ENCODE measurements around the gene CTIF.

CTIF gene

DNA sequence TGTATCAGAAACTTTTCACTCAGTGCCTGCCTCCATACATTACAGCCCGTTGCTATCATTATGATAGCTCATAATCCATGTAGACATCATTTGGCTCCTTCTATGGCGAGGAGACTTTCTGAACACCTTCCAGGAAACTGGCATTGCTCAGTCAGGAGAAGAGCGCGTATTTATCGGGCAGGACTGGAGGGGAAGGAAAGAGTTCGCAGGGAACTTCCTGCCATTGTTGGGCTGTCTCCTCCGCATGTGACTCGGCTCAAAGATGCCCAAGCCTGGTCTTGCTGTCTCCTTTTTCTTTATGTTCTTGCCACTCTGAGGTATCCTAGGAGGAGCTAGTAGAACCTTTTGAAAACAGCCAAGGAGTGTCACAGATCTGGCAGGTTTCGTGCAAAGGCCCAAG lies 156.8 kb downstream of the CTIF start:
- no peaks in the 10 kb centered on the region for H3K4me1 Mint-ChIP-seq (ENCODE audit: low read depth)
- no peaks in the 10 kb centered on the region for H3K36me3 Mint-ChIP-seq (ENCODE audit: low read depth)
- H3K27me3 Mint-ChIP-seq = no peaks in the 10 kb centered on the region
- H3K27ac Mint-ChIP-seq = no peak overlapping the region
- H3K4me3 Mint-ChIP-seq = no peak overlapping the region
- H3K9me3 Mint-ChIP-seq = no peaks in the 10 kb centered on the region

DNA sequence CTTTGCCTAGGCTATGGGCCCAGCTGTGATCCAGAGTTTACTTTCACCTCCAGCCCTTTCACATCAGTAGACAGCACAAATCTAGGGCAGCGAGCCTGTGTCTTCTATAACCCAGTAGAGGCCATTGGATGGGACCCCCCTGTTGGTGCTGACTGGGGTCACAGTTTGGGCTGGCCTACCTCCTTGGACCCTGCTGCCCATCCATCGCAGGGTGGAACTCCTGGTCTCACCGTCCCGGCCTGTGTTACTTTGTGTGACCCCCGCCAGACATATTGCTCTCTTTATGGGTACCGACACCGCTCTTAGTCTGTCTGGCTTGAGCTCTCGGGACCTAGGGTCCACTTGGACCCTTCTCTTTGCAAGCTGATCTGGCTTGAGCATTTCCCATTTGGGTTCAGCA lies 157.4 kb downstream of the CTIF start:
- no peaks in the 10 kb centered on the region for H3K36me3 Mint-ChIP-seq (ENCODE audit: low read depth)
- H3K9me3 Mint-ChIP-seq = no peaks in the 10 kb centered on the region
- no peak overlapping the region for H3K27ac Mint-ChIP-seq
- H3K4me3 Mint-ChIP-seq = no peak overlapping the region
- no peaks in the 10 kb centered on the region for H3K4me1 Mint-ChIP-seq (ENCODE audit: low read depth)
- no peaks in the 10 kb centered on the region for H3K27me3 Mint-ChIP-seq

DNA sequence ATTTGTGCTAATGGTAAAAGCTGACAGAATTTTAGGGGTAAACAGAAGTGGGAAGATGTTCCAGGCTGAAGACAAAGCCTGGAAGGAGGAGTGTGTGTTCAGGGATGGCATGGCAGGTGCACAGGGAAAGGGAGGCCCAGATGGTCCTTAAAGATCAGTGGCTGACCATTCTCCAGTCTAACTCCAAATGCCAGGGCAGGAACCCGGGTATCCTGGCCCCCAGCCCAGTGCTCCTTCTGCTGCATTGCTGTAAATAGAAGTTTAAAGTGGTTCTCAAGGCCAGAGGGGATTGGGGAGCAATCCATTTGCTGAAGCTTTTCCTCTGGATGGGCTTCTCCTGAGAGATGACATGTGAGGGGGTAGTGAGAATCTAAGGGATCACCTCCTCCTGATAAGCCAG lies 158.6 kb downstream of the CTIF start:
- no peaks in the 10 kb centered on the region for H3K27me3 Mint-ChIP-seq
- H3K27ac Mint-ChIP-seq = no peak overlapping the region
- peaks cover 2% of the 10 kb centered on the region for H3K4me1 Mint-ChIP-seq (ENCODE audit: low read depth)
- H3K4me3 Mint-ChIP-seq = no peak overlapping the region
- H3K36me3 Mint-ChIP-seq (ENCODE audit: low read depth) = no peaks in the 10 kb centered on the region
- no peaks in the 10 kb centered on the region for H3K9me3 Mint-ChIP-seq

DNA sequence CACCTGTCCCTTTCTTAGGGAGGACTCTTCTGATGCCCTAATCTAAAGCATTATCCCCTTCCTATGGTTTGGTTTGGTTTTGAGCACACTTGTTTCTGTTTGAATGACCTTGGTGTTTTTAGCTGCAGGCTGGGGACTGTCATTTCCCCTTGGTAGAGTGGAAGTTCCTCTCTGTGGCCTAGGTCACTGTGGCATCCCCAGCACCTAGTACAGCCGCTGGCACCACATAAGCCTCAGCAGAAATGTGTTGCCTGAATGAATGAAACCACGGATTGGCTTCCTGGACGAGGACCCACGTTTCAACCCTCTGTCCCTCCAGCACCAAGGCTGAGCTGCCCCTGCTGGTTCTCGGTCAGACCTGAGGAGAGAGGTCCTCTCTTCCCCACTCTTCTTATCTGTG lies 159.9 kb downstream of the CTIF start:
- Mint-ChIP-seq H3K27me3 (no peaks in the 10 kb centered on the region), H3K9me3 (no peaks in the 10 kb centered on the region), H3K4me3 (no peak overlapping the region), H3K27ac (no peak overlapping the region), H3K36me3 (ENCODE audit: low read depth) (no peaks in the 10 kb centered on the region), H3K4me1 (ENCODE audit: low read depth) (peaks cover 8% of the 10 kb centered on the region)

DNA sequence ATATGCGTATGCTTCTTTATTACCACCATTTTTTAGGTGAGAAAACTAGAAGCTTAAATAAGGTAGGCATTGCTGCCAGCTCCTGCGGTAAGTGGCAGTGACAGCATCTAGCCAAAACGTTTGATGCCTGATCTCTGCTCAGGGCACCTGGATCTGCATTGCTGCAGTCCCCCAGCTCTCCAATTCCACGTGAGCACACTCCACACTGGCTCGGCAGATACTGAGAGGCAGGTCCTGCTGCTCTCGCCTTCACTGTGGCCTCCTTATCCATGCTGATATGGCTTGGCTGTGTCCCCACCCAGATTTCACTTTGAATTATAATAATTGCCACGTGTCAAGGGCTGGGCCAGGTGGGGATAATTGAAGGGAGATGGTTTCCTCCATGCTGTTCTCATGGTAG lies 160.9 kb downstream of the CTIF start:
- Mint-ChIP-seq H3K4me1 (ENCODE audit: low read depth) (peaks cover 8% of the 10 kb centered on the region), H3K36me3 (ENCODE audit: low read depth) (no peaks in the 10 kb centered on the region), H3K27me3 (no peaks in the 10 kb centered on the region), H3K9me3 (no peaks in the 10 kb centered on the region), H3K27ac (no peak overlapping the region), H3K4me3 (no peak overlapping the region)

- H3K4me3 Mint-ChIP-seq = no peak overlapping the region
- H3K36me3 Mint-ChIP-seq (ENCODE audit: low read depth) = no peaks in the 10 kb centered on the region
- no peaks in the 10 kb centered on the region for H3K27me3 Mint-ChIP-seq
- H3K9me3 Mint-ChIP-seq = no peaks in the 10 kb centered on the region
- no peak overlapping the region for H3K27ac Mint-ChIP-seq
- peaks cover 8% of the 10 kb centered on the region for H3K4me1 Mint-ChIP-seq (ENCODE audit: low read depth)
Measured at GRCh38 chr18:48700446-48700845, 161.6 kb downstream of the CTIF start.

DNA sequence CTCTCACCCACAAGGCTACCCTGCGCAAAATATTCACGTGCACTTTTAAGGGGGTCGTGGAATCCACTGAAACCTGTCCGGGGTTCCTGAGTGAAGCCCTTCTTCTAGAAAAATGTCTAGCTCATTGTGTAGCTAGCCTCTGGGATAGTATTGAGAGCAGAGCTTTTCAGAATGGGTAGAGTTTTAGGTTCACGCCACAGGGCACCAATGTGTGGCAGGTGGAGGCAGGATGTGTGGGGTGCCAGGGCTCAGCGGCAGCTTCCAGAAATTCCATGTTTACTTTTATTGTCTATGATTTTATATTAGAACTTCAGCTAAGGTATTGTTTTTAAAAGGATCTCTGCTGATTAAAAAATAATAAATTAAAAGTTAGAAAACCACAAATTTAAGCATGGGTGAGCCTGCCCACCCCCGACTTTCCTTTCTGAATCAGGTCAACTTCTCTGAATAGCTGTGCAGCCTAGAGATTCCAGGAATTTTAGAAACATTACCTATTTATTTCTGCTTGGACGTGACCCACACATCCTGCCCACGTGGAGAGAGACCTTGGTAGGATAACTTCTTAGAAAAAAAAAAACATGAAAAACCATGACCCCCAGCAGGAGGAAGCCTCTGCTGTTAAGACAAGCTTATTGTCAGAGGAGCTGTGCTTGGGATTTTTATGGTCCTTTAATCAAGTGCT lies 163.7 kb downstream of the CTIF start:
- no peaks in the 10 kb centered on the region for H3K36me3 Mint-ChIP-seq (ENCODE audit: low read depth)
- H3K27me3 Mint-ChIP-seq = no peaks in the 10 kb centered on the region
- no peaks in the 10 kb centered on the region for H3K9me3 Mint-ChIP-seq
- peak overlapping the region; percentile 1 for H3K27ac Mint-ChIP-seq
- no peak overlapping the region for H3K4me3 Mint-ChIP-seq
- peaks cover 8% of the 10 kb centered on the region for H3K4me1 Mint-ChIP-seq (ENCODE audit: low read depth)

DNA sequence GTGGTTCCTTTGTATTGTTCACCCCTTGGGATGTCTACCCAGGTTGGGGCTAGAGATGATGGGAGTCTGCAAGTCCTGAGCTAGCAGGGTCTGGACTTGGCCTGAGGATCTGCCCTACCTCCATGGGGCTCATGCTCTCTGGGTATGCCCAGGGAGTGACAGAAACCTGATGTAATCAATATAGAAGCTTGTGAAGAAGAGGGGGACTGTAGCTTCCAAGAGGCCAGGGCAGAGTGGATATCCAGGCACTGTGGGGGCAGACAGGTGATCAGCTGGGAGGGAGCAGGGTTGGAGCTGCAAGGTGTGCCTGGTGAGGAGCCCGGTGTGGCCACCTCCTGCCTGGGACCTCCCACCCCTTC lies 164.2 kb downstream of the CTIF start:
- Mint-ChIP-seq H3K27ac (peak overlapping the region; percentile 1), H3K36me3 (ENCODE audit: low read depth) (no peaks in the 10 kb centered on the region), H3K27me3 (no peaks in the 10 kb centered on the region), H3K4me1 (ENCODE audit: low read depth) (peaks cover 8% of the 10 kb centered on the region), H3K4me3 (no peak overlapping the region), H3K9me3 (no peaks in the 10 kb centered on the region)

GRCh38 chr18:48703418-48703817 lies 164.6 kb downstream of the CTIF start:
- H3K36me3 Mint-ChIP-seq (ENCODE audit: low read depth) = no peaks in the 10 kb centered on the region
- peaks cover 8% of the 10 kb centered on the region for H3K4me1 Mint-ChIP-seq (ENCODE audit: low read depth)
- H3K27ac Mint-ChIP-seq = peak overlapping the region; percentile 1
- no peaks in the 10 kb centered on the region for H3K9me3 Mint-ChIP-seq
- H3K4me3 Mint-ChIP-seq = no peak overlapping the region
- no peaks in the 10 kb centered on the region for H3K27me3 Mint-ChIP-seq

DNA sequence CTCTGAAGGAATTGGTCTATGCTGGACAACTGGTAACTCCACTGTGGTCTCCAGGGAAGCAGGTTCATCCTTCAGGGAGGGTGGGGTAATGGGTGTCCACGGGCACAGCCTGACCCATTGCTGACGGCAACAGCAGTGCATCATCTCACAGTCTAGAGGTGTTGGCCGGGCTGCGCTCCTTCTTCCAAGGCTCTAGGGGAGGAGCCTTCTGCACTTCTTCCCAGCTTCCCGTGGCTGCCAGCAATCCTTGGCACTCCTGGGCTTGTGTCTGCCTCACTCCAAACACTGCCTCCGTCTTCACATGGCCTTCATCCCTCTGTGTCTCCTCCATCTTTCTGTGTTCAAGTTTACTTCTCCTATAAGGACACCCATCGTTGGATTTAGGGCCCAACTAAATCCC lies 166.2 kb downstream of the CTIF start:
- Mint-ChIP-seq H3K27me3 (no peaks in the 10 kb centered on the region), H3K4me1 (ENCODE audit: low read depth) (peaks cover 8% of the 10 kb centered on the region), H3K9me3 (no peaks in the 10 kb centered on the region), H3K4me3 (no peak overlapping the region), H3K36me3 (ENCODE audit: low read depth) (no peaks in the 10 kb centered on the region), H3K27ac (no peak overlapping the region)

GRCh38 chr18:48705531-48705930 lies 166.7 kb downstream of the CTIF start:
- no peaks in the 10 kb centered on the region for H3K36me3 Mint-ChIP-seq (ENCODE audit: low read depth)
- no peak overlapping the region for H3K27ac Mint-ChIP-seq
- peaks cover 8% of the 10 kb centered on the region for H3K4me1 Mint-ChIP-seq (ENCODE audit: low read depth)
- H3K4me3 Mint-ChIP-seq = no peak overlapping the region
- no peaks in the 10 kb centered on the region for H3K9me3 Mint-ChIP-seq
- H3K27me3 Mint-ChIP-seq = no peaks in the 10 kb centered on the region

- Mint-ChIP-seq H3K4me3 (no peak overlapping the region), H3K9me3 (no peaks in the 10 kb centered on the region), H3K36me3 (ENCODE audit: low read depth) (no peaks in the 10 kb centered on the region), H3K4me1 (ENCODE audit: low read depth) (peaks cover 8% of the 10 kb centered on the region), H3K27ac (no peak overlapping the region), H3K27me3 (no peaks in the 10 kb centered on the region)
Measured at GRCh38 chr18:48706731-48707130, 167.9 kb downstream of the CTIF start.

DNA sequence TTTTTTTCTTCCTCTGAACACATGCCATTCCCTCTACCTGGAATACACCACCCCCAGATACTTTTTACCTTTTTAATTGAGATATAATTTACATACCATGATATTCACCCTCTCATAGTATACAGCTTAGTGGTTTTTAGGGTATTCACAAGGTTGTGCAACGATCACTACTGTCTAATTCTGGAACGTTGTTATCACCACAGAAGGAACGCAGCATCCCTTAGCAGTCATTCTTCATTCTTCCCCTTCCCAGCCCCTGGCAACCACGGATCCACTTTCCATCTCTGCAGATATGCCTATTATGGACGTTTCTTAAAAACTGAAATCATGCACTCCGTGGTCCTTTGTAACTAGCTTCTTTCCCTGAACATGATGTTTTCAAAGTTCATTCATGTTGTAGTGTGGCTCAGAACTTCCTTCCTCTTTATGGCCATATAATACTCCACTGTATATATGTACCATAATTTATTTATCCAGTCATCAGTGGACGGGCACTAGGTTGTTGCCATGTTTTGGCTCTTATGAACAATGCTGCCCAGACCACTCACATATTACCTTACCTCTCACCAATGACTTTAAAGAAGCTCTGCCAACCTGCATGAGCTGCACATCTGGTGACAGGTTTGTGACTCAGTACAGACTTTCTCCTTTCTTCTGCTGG lies 168.9 kb downstream of the CTIF start:
- Mint-ChIP-seq H3K4me3 (no peak overlapping the region), H3K4me1 (ENCODE audit: low read depth) (peaks cover 3% of the 10 kb centered on the region), H3K27ac (no peak overlapping the region), H3K9me3 (no peaks in the 10 kb centered on the region), H3K27me3 (no peaks in the 10 kb centered on the region), H3K36me3 (ENCODE audit: low read depth) (no peaks in the 10 kb centered on the region)

GRCh38 chr18:48708807-48709206 lies 170.0 kb downstream of the CTIF start:
- H3K27ac Mint-ChIP-seq = no peak overlapping the region
- no peaks in the 10 kb centered on the region for H3K9me3 Mint-ChIP-seq
- no peaks in the 10 kb centered on the region for H3K36me3 Mint-ChIP-seq (ENCODE audit: low read depth)
- H3K27me3 Mint-ChIP-seq = no peaks in the 10 kb centered on the region
- H3K4me3 Mint-ChIP-seq = no peak overlapping the region
- H3K4me1 Mint-ChIP-seq (ENCODE audit: low read depth) = no peaks in the 10 kb centered on the region

DNA sequence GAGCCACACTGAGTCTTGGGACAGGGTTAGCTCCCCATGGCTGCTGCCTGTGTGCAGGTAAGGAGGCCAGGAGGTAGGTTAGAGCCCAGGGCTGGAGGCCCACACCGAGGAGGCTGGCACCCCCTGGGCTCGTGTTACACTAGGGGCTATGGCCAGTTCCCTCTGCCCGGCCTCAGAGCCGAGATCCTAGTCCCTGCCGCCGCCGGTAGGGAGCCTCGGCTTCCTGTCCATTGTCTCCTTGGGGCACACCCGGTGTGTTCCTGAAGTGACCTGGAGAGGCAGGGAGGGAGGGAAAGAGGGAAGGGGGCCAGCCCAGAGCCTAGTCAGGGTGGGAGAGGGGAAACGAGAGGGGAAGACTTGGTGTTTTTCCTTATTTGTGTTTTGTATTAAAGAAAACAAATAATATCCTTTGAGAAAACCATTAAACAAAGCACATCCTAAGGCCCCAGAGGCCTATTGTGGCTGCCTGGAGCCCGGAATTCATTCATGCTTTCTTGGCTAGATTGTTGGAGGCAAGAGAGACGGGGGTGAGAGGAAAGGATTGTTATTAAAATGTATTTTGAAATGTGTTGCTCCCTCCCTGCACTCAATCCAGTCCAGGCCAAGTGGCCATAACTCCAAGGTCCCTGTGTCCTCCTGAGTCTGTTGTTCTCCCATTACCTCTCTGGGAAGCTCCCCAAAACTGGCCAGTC lies 170.7 kb downstream of the CTIF start:
- no peaks in the 10 kb centered on the region for H3K27me3 Mint-ChIP-seq
- H3K36me3 Mint-ChIP-seq (ENCODE audit: low read depth) = no peaks in the 10 kb centered on the region
- no peak overlapping the region for H3K4me3 Mint-ChIP-seq
- no peaks in the 10 kb centered on the region for H3K9me3 Mint-ChIP-seq
- no peak overlapping the region for H3K27ac Mint-ChIP-seq
- H3K4me1 Mint-ChIP-seq (ENCODE audit: low read depth) = no peaks in the 10 kb centered on the region

Measured in stimulated activated naive CD8-positive, alpha-beta T cell treated with anti-CD3 and anti-CD28 coated beads, Interleukin-15, Interleukin-2, amounts not matched to agents 100 ng/mL and 50 ng/mL, for 24 hours (primary cell).